NCI-H748 (cell line): Measurements from ENCODE around the gene RTTN.

Source experiments
- DNase-seq: peaks from one replicate; lab custom pipeline; 2025; ENCODE audit not compliant: unreplicated experiment; lab: John Stamatoyannopoulos, UW

The RTTN gene

DNA sequence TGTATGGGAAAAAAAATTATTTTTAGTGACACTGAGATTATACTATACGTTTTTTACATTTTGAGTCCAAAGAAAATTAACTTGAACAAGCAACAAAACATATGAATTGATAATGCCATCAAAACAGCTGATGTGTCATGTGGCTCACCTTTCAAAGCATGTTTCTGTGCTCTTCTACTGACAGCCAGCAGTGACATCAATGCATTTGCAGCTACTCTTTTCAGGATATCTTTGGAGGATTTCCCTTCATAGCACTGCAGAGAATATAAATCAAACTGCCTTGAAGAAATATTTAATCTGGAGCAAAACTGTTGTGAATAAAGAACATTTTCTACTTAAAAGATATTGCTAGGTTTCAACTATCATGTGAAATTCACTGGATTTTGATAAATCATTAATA, 174.8 kb downstream of the RTTN start:
- no peak for DNase-seq

DNA sequence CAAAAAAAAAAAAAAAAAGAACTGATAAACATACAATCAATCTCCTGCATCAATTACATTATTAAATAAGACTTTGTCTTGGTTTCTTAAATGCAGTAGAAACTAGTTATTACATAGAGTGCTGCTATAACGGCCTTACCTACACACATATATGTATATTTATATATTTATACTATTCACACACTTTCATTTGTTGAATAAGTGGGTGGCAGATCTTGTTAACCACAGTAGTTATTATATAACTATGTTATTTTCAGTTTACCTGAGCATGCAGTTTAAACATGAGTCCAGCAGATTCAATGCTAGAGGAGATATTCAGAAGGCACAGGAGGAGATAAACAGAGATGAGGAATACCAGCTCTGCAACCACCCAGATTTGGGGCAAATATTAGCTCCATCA, 176.3 kb downstream of the RTTN start:
- no peak for DNase-seq

DNA sequence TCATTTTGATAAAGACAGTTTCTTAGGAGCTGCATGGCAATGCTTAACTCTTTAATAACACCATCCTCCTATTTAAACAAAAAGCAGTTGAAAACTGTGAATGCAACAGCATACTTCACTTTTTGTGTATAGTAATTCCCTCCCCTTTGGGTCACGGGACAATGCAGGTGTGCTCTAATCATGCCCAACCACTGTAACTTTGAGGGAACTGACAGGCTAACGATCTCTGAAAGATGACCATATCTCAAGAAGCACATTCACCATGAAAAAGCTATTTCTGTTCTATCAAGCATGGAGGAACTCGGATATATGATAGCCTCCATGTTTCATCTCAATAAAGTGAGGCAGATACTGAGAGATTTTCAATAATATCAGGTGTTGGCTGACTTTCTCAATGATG, 176.8 kb downstream of the RTTN start:
- no peak for DNase-seq

DNA sequence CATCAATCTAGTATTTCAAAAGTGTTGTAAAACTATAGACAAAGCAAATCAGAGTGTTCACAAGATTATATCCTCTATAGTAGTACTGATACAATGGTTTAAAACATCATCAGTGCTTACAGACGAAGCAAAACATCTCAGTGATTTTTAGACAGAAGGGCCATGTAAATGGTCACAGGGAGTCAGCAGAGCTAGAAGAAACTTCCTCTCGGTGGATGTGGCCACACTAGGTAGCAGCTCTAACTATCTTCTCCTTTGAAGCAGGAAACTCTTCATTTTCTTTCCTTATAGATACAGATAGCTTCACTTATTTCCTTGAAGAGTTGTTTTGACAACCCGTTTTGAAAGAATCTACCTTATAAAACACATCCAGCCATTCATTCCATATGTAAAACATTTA, 177.4 kb downstream of the RTTN start:
- no peak for DNase-seq

DNA sequence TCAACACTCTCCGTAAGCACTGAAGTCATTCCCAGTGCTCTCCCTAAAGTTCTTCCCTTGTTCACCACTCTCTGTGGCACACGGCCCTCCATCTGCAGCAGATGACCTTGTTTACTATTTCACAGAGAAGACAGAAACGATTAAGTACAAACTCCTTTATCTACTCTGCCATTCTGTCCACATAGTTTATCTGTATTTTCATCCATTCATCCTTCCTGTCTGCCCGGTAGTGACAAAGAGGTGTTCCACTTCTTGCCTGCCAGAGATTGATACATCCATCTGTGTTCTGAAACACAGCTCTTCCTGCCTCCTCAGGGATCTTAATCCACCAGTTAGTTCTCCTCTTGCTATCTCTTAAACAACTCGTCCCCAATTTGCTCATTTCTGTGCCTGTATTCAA, 179.9 kb downstream of the RTTN start:
- DNase-seq = no peak

DNA sequence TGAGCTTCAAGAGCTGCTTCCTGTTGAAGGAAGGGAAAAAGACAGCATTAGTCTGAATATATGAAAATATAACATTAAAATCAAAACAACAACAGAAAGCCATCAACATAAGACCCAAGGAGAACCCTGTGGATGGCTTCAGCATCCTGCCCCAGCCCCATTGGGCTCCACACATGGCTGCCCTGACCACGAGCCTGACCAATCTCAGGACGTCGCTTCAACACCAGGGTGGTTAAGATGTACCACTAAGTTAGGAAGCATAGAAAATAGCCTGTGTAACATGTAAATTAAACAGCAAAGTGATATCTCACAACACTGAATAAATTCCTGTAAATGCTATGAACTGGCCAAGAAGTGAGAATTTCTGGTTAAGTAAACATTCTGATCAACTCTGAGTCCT, 180.7 kb downstream of the RTTN start:
- no peak for DNase-seq

DNA sequence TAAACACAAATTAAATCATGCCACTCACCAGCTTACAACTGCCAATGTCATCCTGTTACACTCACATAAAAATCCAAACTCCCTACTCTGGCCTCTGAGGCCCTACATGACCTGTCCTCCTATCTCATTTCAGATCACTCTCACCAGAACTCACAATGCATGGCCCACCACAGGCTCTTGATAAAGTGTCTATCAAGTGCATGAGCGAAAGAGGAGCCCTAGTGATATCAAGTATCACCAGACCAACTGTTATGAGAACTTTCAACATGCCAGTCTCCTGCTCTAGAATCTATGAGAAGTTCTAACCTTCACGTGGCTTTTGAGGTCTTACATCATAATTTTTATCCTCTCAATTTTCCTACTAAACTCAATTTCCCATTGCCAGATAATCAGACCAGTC, 181.4 kb downstream of the RTTN start:
- no peak for DNase-seq

DNA sequence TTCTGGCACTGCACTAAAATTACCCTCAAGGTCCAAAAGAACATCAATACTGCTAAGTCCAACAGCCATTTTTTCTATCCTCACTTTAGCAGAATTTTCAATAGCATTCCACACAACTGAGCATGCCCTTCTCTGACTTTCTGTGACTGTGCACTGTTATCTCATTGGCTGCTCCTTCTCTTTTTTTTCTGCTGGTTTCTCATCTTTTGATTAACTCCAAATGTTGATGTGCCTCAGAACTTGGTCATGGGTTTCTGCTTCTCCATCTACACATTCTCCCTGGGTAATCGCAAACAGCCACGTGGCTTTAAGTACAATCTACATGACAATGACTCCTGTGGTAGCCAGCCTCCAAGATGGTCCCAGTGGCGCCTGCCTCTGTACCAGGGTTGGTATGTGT, 182.9 kb downstream of the RTTN start:
- DNase-seq = no peak

DNA sequence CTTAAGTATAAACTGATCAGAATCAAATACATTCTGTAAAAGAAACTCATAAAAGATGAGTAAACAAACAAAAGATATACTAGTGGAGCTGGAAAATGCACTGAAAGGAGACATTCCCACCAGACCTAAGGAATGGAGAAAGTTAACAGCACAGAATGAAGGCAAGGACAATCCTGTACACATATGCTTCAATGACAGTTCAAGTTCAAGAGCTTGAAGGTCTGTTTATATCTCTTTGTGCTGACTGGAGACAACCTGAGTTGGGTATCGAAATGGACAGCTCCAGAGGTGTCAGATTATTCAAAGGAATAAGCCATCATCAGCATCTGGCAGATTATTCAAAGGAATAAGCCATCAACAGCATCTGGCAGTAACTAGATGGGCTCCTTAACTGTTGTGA, 184.0 kb downstream of the RTTN start:
- DNase-seq = no peak

DNA sequence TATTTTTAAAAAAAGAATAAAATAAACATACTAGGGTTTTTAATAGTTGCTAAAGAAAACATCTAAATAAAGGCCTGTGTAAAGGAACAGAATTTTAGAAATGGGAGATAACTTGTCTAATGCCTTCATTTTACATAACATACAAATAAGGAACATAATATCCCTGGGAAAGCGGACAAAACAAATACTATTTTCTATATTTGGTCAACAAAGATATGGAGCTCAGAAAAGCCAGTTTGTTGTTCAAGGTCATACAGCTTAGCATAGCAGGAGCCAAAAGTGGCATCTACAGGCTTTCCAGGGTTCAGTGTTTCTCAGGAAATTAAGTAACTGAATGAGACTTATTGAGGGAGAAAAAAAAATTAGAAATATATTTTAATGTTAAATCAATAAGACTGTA, 184.4 kb downstream of the RTTN start:
- DNase-seq = no peak

DNA sequence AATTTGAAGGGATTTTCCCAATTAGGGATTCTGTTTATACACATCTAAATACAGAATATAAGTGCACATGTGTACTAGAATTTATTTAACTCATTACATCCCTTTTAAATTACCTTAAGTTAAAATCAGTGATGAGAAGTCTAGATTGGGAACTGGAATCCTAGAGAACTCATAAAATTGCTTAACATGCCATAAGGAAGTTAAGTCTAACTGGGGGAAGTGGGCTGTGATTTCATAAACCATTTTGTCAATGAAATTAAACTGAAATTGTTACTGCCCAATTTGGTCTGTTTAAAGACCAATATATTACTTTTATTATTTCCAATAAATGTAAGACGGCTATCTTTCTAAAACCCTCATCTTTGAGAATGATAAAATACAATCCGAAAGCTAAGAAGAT, 185.5 kb downstream of the RTTN start:
- DNase-seq = no peak

DNA sequence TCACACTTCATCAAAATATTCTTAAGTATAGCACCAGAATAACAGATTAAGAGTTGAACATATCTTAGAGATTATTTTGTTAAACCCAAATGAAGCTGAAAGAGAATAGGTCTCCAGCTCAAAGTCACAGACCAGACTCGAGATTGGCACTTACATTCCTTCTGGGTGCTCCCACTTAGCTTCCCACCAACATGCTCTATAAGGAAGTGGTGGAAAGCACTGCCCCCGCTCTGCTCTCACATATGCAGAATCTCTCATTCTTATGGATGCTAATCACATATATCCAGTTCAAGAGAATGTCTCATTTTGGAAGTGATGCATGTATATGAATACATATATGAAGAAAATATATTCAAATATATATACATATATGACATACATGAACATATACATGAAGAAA, 186.4 kb downstream of the RTTN start:
- DNase-seq = no peak

DNA sequence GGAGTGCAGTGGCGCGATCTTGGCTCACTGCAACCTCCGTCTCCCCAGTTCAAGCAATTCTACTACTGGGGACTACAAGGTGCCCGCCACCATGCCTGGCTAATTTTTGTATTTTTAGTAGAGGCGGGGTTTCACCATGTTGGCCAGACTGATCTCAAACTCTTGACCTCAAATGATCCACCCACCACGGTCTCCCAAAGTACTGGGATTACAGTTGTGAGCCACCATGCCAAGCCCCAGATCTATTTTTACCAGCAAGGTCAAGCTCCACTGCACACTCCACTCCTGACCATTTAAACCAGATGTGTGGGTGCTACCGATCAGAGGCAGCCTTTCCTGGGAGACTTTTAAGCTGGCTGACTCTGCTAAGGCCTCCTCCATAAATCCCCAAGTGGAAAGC, 190.4 kb downstream of the RTTN start:
- no peak for DNase-seq

DNA sequence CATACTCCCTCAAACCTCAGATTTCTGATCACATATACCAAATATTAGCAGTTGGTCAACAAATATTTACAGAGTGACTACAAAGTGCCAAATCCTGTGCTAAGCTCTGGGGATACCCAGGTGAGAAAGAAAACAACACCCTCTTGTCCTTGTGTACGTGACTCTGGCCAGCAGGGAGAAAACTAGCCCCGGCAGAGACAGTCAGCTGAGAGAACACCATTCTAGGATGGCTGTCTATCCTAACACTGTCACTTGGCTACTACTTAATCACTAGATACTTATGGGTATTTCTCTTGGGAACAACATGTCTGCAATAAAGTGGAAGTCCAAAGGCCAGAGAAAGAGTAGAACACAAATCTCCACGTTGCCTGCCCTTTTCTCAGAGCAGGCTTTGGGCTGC, 199.9 kb downstream of the RTTN start:
- no peak for DNase-seq

DNA sequence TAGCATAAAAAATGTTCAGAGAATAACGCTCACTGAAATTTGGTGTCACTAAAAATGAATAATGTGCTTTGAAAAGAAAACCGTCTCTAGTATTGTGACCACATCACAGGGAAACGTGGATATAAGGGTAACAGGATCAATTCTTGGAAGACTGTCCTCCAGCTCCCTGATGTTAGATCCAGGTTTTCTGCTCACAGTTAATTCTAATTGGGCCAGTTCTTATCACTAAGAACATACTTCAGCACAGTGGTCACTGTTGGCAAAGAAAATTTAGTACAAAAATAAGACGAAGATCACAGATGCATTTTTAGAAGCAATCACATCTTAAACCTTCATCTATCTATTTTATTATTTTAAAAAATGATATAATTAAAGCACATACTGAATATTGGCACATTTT, 200.8 kb downstream of the RTTN start:
- no peak for DNase-seq

DNA sequence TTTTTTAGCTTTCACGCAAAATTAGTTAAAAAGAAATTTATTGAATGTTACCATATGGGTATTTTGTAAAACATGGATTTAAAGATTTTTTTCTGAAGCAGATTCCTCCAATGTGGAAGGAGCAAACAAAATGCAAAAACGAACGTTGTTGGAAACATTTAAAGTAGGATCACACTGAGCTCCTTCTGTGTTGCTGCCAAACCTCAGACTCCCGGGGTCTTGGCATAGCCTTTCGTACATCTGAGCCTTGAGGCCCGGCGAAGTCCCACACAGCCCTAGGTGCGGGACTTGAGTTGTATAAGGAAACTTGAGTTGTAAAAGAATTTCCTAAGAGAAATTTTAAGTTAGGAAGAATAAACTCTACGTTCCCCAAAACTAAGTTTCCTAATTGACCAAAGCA, 205.8 kb downstream of the RTTN start:
- DNase-seq = no peak

DNA sequence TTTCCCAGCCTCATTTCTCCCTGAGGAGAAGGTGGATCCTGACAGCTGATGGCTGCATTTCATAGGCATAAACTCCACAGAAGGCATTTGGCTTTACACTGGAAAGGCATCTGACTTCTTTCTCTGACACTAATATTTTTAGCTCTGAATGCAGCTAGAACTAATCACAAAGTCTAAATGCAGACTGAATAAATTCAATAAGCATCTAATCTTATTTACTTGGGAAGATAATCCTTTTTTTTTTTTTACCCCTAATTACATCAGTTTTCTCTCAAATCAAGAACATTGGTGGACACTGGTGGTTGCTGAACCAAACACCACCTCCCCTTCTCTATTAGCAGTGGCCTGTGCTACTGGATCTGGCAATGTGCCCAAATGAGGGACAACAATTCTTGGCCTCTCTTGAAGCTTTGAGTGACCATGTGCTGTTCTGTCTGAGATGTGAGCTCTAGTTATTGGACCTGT, 206.9 kb downstream of the RTTN start:
- no peak for DNase-seq

DNA sequence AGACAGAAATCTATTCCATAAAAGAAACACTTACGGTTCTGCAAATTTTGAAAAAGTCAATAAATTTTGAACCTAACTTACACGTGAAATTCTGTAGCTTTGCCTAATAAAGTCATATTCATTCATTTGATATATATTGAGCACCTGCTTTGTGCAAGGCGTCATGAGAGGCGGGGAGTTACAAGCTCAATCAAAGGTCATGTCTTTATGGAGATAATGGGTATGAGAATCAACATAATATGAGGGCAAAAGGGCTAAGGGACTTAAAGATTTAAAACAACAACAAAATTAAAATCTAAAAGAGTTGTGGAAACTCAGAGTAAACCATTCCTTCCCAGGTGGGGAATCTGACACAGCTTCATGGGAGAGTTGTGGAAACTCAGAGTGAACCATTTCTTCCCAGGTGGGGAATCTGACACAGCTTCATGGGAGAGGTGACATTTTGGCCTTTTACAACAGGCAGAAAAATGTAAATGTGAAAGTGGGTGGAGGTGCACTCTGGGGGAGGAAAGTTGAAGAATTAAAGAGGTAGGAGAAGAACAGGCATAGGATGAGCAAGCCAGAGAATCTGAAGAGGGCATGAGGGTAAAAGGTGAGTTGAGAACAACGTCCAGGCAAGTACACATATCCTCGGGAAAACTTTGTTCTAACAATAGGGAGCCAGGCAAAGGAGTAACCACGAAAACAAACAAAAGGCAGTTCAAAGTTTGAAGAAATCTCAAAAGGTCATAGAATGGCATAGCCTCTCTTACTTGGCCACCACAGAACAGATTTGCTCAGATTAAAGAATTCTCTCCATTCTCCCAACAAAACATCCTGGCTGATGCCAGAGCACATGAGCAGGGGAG, 208.3 kb downstream of the RTTN start:
- DNase-seq = no peak

DNA sequence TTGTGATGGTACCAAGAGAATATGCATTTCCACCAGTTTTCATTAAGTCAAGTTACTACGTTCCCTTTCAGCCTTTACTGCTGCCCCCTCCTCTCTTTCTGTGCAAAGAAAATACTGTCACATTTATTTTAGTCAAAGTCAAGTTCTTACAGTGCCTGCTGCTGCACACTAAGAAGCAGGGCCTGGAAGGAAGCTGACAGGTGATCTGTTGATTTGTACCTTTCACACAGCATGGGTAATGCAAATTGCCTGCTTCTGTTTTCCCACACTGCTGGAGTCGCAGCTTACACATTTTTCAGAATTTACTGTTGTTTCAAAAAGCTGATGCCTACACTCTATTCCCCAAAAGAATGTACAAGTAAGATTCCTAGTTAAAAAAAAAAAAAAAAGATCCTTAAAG, 209.1 kb downstream of the RTTN start:
- DNase-seq = no peak

DNA sequence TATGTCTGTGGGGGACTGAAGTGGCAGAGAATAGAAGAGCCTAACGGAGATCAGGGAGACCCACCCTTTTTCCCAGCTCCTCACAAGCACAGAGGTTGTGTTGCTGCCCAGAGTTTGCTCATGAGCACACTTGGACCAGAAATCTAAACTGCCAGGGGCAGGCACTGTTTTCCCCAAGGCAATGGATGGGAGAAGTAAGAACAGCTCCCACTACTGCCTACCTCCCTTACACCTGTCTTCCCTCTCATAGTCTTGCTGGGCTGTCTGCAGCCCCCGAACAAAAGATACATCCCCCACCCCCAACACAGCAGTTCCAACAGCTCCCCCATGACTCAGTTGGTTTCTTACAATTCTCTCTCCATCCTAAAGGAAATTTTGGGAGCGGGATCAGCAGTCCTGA, 209.7 kb downstream of the RTTN start:
- DNase-seq = no peak

DNA sequence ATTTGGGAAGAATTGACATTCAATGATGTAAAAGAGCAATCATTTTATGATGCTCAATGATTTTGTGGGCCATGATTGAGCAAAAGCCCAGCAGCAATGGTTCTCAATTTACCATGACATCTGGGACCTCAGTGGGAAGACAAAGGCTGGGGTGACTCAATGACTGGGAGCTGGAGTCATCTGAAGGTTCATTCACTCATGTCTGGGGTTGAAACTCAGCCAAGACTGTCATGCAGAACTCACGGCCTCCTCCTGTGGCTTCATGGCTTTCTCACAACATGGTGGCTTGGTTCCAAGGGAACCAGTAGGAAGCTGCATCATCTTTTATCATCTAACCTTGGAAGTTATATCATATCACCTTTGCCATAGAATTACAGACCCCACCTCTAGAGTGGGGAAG, 212.7 kb downstream of the RTTN start:
- DNase-seq = no peak

DNA sequence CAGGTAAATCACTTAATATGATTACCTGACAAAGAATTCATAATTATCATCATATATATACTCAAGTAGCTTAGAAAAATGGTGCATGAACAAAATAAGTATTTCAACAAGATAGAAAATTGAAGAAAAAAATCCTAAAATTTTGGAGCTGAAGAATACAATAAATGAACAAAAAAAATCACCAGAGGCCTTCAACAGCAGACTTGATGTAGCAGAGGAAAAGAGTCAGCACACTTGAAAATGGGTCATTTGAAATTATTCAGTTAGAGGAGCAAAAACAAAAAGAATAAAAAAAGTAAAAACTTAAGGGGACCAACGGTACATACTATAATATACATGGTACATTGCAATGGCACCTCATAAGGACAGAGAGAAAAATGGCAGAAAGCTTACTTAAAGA, 217.6 kb downstream of the RTTN start:
- no peak for DNase-seq

DNA sequence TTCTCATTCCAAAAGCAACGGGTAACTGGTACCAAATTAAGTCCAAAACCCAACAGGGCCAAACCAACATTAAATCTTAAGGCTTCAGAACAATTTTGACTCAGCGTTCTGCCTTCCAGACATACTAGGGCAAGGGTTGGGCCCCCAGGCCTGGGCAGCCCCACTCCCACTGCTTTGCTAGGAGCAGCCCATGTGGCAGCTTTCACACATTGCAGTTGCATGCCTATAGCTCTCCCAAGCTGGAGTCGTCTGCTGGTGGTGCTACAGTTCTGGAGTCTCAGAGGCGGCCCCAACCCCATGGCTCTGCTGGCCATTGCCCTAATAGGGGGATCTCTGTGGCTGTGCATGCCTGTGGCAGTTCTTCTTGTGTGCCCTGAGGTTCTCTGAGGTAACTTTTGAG, 220.2 kb downstream of the RTTN start:
- DNase-seq = no peak
